B cell (primary cell): ENCODE results near the gene ESPL1.
A peak's percentile ranks its signal among the peaks of the same experiment; 100 is the strongest.

ENCODE experiments used
- CTCF ChIP-seq: fragments of 200-600 bp; IDR thresholded peaks from one replicate; pipeline ENCODE4 v1.8.0; 2022; ENCODE audit warnings: antibody characterized with exemption, mild to moderate bottlenecking
- EZH2 ChIP-seq: IDR thresholded peaks from 2 replicates; pipeline ENCODE4 v1.6.1; 2012; ENCODE audit warnings: borderline replicate concordance, low read depth, mild to moderate bottlenecking, moderate library complexity, low read length; ENCODE audit not compliant: insufficient read depth, poor library complexity, severe bottlenecking

GRCh38 chr12:53299454-53300180 lies 31.5 kb downstream of the ESPL1 start, which contains the start of gene MYG1:
- TF ChIP-seq CTCF, result peak; percentile 34
- no peak for TF ChIP-seq EZH2
